K562 (cell line): ENCODE measurements around the gene MPDZ. TPM values are rescaled to one million over a fixed set of nuclear protein-coding genes. Genes with fewer than 3 reads are reported as not detected.

Source experiments
- CBFA2T2 ChIP-seq: fragments of 450-650 bp; conservative IDR thresholded peaks from 2 replicates; pipeline ENCODE4 v1.6.1; 2017; ENCODE audit warnings: mild to moderate bottlenecking
- EGR1 ChIP-seq: fragments of 450-650 bp; conservative IDR thresholded peaks from 2 replicates; pipeline ENCODE4 v1.6.1; 2017; ENCODE audit warnings: mild to moderate bottlenecking
- ETV6 ChIP-seq, 3 experiments: fragments of 150-350 bp in 1 of 3; sonication (generic) in 1 of 3; formaldehyde crosslinking in 1 of 3; IDR thresholded peaks; 2 replicates each; pipeline versions ENCODE4 v1.6.1 to v1.8.0; 2014 to 2022; ENCODE audit warnings: borderline replicate concordance in 2 of 3, low read depth in 2 of 3, antibody characterized with exemption in 1 of 3, low read length in 1 of 3, mild to moderate bottlenecking in 1 of 3, missing genetic modification reagents in 1 of 3
- HMGN3 ChIP-seq: IDR thresholded peaks from 2 replicates; pipeline ENCODE4 v1.6.1; 2011; ENCODE audit warnings: borderline replicate concordance, low read depth, mild to moderate bottlenecking, mixed read lengths, low read length; ENCODE audit not compliant: insufficient read length; ENCODE audit errors: extremely low read depth
- IRF2 ChIP-seq: sonication (generic); formaldehyde crosslinking; IDR thresholded peaks from 2 replicates; pipeline ENCODE4 v1.8.1; 2022; ENCODE audit warnings: mild to moderate bottlenecking, missing genetic modification reagents
- NRF1 ChIP-seq, 2 experiments: fragments of 450-650 bp; IDR thresholded peaks in 1 of 2; conservative IDR thresholded peaks in 1 of 2; 2 replicates each; pipeline ENCODE4 v1.6.1; 2014; ENCODE audit warnings: mild to moderate bottlenecking in 2 of 2
- PHF8 ChIP-seq: fragments of 200-600 bp; sonication (generic); IDR thresholded peaks from 2 replicates; pipeline ENCODE4 v1.6.1; 2012; ENCODE audit warnings: mixed run types, mild to moderate bottlenecking, inconsistent platforms, low read length, moderate library complexity, borderline replicate concordance
- SREBF1 ChIP-seq: fragments of 150-350 bp; IDR thresholded peaks from 2 replicates; pipeline ENCODE4 v1.6.1; 2014; ENCODE audit warnings: antibody characterized with exemption, low read depth, low read length, borderline replicate concordance
- ZBTB7A ChIP-seq: IDR thresholded peaks from 2 replicates; pipeline ENCODE4 v1.6.1; 2011; ENCODE audit warnings: low read depth, mild to moderate bottlenecking, low read length, moderate library complexity, borderline replicate concordance; ENCODE audit not compliant: control insufficient read depth
- polyA plus RNA-seq, 8 experiments: library from polyadenylated mRNA; depleted of rRNA in 4 of 8; stranded (reverse) in 5 of 8; unstranded in 3 of 8; fragments of >200 nt; fragmentation: Nextera tagmentation in 2 of 8; fragmentation: Illumina TruSeq in 1 of 8; extraction: Ambion mirVana in 2 of 8; extraction: Trizol in 1 of 8; gene quantifications; 2 replicates each; pipeline versions ENCODE4 v1.2.1 to v1.2.3, GENCODE V29; 2011 to 2014; ENCODE audit warnings: inconsistent platforms in 1 of 8, missing spikeins in 1 of 8
- total RNA-seq, 7 experiments: library from RNA; depleted of rRNA in 6 of 7; stranded (reverse); fragments of >200 nt in 6 of 7; fragmentation: Illumina TruSeq in 2 of 7; extraction: Trizol in 2 of 7; gene quantifications; 2 replicates each; pipeline versions ENCODE4 v1.2.1 to v1.2.3, GENCODE V29; 2011 to 2021; ENCODE audit warnings: low replicate concordance in 1 of 7
- TF ChIP-seq, protein P1 (sequence below), 2 experiments: fragments of 450-650 bp; IDR thresholded peaks; 2 replicates each; pipeline ENCODE4 v1.6.1; 2016
- TF ChIP-seq, protein P2 (sequence below): fragments of 450-650 bp; IDR thresholded peaks from one replicate; pipeline ENCODE4 v1.6.1; 2018; ENCODE audit warnings: mild to moderate bottlenecking, moderate library complexity; ENCODE audit not compliant: partially characterized antibody

Gene MPDZ
- total and polyA plus RNA-seq, 9 of the 15 experiments (the other 6 are each of a cell fraction or from before 2014, with no cell fraction given), result 3.9 to 13.2 (median 5.7) TPM

DNA sequence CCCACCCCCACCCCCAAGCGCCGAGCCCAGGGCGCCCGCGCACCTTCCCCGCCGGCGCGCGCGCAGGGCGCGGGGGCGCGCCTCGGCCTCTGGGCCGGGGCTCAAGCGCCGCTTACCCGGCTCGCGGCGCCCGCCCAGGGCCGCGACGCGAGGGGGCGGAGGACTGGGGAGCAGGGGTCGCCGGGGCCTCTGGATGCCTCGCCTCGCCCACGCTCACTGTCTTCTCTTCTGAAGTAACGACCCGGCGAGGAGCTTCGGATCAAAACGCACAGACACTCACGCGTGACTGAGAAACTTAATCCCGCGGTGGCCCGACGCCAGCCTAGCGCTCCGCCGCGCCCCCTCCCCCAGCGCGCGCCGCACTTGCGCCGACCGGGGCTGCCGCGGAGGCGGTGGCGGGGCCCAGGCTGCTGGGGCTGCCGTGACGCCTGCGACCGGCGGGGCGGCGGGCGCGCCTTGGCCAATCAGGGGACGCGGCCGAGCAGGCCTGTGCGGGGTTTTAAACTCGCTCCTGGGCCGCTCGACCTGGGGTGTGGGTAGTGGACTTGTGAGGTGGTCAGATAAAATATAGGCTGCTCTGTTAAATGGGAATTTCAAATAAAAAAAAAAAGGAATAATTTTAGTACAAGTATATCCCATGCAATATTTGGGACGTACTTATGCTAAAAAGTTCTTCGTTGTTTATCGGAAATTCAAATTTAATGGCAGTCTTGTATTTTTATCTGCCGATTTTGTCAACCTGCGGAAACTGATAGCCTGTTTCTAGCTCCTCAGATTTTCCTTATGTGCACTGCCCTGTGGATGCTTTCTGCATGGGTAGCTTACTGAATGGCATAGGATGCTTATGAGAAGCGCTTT lies at the start of gene MPDZ (continued):
- TF ChIP-seq, protein P1, sequence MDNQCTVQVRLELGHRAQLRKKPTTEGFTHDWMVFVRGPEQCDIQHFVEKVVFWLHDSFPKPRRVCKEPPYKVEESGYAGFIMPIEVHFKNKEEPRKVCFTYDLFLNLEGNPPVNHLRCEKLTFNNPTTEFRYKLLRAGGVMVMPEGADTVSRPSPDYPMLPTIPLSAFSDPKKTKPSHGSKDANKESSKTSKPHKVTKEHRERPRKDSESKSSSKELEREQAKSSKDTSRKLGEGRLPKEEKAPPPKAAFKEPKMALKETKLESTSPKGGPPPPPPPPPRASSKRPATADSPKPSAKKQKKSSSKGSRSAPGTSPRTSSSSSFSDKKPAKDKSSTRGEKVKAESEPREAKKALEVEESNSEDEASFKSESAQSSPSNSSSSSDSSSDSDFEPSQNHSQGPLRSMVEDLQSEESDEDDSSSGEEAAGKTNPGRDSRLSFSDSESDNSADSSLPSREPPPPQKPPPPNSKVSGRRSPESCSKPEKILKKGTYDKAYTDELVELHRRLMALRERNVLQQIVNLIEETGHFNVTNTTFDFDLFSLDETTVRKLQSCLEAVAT (IDR thresholded peaks at IDR 0.05), result no peak
- no peak for TF ChIP-seq HMGN3
- TF ChIP-seq ZBTB7A, result peak; percentile 66; the same call in 1 of the 2 replicates
- TF ChIP-seq EGR1, result peak; percentile 65
- no peak for TF ChIP-seq CBFA2T2
- peak in 1 of 2 experiments; percentile 49; a peak in 2 of 4 replicates for TF ChIP-seq NRF1 (conservative IDR thresholded peaks at IDR 0.05 in 1 of 2, IDR thresholded peaks at IDR 0.05 in 1 of 2)
- TF ChIP-seq SREBF1, result no peak
- TF ChIP-seq IRF2, result no peak
- TF ChIP-seq ETV6 (IDR thresholded peaks at IDR 0.05; ENCODE audit: borderline replicate concordance in 1 of 2, low read depth in 2 of 2, low read length in 1 of 2), result no peak
- no peak for TF ChIP-seq ETV6 (CRISPR knock-in tag; IDR thresholded peaks at IDR 0.05; ENCODE audit: borderline replicate concordance)
- TF ChIP-seq, protein P2, sequence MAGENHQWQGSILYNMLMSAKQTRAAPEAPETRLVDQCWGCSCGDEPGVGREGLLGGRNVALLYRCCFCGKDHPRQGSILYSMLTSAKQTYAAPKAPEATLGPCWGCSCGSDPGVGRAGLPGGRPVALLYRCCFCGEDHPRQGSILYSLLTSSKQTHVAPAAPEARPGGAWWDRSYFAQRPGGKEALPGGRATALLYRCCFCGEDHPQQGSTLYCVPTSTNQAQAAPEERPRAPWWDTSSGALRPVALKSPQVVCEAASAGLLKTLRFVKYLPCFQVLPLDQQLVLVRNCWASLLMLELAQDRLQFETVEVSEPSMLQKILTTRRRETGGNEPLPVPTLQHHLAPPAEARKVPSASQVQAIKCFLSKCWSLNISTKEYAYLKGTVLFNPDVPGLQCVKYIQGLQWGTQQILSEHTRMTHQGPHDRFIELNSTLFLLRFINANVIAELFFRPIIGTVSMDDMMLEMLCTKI, result no peak
- TF ChIP-seq PHF8, result peak; percentile 27; the same call in 1 of the 2 replicates
